Esophagus squamous epithelium (tissue), 5 donors: ENCODE results near the gene TMEM167B. TPM values are rescaled to one million over a fixed set of nuclear protein-coding genes. Genes with fewer than 3 reads are reported as not detected.

ENCODE experiments used
- DNase-seq: peaks from one replicate; lab custom pipeline; 2025; lab: John Stamatoyannopoulos, UW
- H3K27ac ChIP-seq, 4 donors: fragments of 200-600 bp; sonication (generic); one replicate each; pipeline ENCODE4 v1.5.1; 2016 to 2019; ENCODE audit warnings: mild to moderate bottlenecking in 1 of 4
- H3K27me3 ChIP-seq, 4 donors: fragments of 200-600 bp; sonication (generic); 1 replicate in 3 of 4; 2 replicates in 1 of 4; pipeline versions ENCODE4 v1.5.1 to v1.6.0; 2017 to 2021; ENCODE audit warnings: antibody characterized with exemption in 1 of 4
- H3K36me3 ChIP-seq, 3 donors: fragments of 200-600 bp; sonication (generic); one replicate each; pipeline ENCODE4 v1.5.1; 2016 to 2019
- H3K4me1 ChIP-seq, 3 donors: fragments of 200-600 bp; sonication (generic); one replicate each; pipeline ENCODE4 v1.5.1; 2017 to 2019
- H3K4me3 ChIP-seq, 4 donors: fragments of 200-600 bp; sonication (generic); 1 replicate in 3 of 4; 2 replicates in 1 of 4; pipeline ENCODE4 v1.5.1; 2016 to 2019; ENCODE audit warnings: mild to moderate bottlenecking in 2 of 4, moderate library complexity in 1 of 4
- H3K9me3 ChIP-seq, 3 donors: fragments of 200-600 bp; sonication (generic); one replicate each; pipeline ENCODE4 v1.5.1; 2016 to 2019
- POLR2A ChIP-seq, 4 donors: fragments of 450-650 bp; IDR thresholded peaks; one replicate each; pipeline ENCODE4 v1.6.1; 2017; ENCODE audit warnings: antibody characterized with exemption in 4 of 4, mild to moderate bottlenecking in 4 of 4, moderate library complexity in 3 of 4
- WGBS, 2 donors: methylation state at CpG; one replicate each; pipeline ENCODE4 v1.1.5; 2018; 5-methylcytosine and 5-hydroxymethylcytosine counted together
- intact Hi-C: fragments of 100-400 bp; cut with DNase I; formaldehyde crosslinking; loops from one replicate; pipeline ENCODE4 v1.15.0; 2022
- total RNA-seq, 4 donors: library from RNA; depleted of rRNA; stranded (reverse); fragments of >200 nt; gene quantifications; one replicate each; pipeline ENCODE4 v1.1.0, GENCODE V29; 2016
- TF ChIP-seq, protein P1 (sequence below), 6 experiments: fragments of 450-650 bp in 4 of 6; fragments of 200-600 bp in 2 of 6; sonication (generic) in 2 of 6; IDR thresholded peaks; one replicate each; pipeline ENCODE4 v1.5.1; 2016 to 2019; ENCODE audit warnings: antibody characterized with exemption in 6 of 6, mild to moderate bottlenecking in 4 of 6, moderate library complexity in 4 of 6
- donor health status: DM: yes; HTN: yes; CAD: no.

The TMEM167B gene
- total RNA-seq, 4 donors from 2014 or later = 10.8 to 21.4 (median 16.0) TPM

DNA sequence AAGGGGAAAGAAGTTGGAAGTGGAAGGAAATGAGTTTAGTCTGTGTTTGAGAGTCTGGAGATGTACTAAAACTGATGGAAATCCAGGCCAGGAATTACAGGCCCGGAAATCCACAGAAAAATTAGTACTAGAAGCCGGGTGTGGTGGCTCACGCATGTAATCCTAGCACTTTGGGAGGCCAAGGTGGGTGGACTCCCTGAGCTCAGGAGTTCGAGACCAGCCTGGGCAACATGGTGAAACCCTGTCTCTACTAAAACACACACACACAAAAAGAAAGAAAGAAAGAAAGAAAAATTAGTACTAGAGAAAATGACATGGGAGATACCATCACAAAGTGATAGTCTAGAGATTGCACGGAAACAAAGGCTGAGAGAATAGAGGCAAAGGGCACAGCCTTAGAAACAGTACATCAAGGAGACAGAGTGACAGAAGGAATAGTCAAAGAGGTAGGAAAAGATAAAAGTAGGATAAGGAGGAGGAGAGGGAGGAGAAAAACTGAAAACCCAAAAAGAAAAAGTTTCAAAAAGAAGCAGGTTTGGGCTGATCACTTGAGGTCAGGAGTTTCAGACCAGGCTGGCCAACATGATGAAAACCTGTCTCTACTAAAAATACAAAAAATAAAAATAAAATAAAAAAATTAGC lies 10.0 kb upstream of the TMEM167B start:
- TF ChIP-seq POLR2A (IDR thresholded peaks at IDR 0.05) = no peak
- TF ChIP-seq, protein P1, sequence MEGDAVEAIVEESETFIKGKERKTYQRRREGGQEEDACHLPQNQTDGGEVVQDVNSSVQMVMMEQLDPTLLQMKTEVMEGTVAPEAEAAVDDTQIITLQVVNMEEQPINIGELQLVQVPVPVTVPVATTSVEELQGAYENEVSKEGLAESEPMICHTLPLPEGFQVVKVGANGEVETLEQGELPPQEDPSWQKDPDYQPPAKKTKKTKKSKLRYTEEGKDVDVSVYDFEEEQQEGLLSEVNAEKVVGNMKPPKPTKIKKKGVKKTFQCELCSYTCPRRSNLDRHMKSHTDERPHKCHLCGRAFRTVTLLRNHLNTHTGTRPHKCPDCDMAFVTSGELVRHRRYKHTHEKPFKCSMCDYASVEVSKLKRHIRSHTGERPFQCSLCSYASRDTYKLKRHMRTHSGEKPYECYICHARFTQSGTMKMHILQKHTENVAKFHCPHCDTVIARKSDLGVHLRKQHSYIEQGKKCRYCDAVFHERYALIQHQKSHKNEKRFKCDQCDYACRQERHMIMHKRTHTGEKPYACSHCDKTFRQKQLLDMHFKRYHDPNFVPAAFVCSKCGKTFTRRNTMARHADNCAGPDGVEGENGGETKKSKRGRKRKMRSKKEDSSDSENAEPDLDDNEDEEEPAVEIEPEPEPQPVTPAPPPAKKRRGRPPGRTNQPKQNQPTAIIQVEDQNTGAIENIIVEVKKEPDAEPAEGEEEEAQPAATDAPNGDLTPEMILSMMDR (IDR thresholded peaks at IDR 0.05) = no peak
- Histone ChIP-seq H3K9me3 (no peaks in the 10 kb centered on the region), H3K4me3 (no peak overlapping the region), H3K36me3 (no peaks in the 10 kb centered on the region), H3K4me1 (peaks cover 0 to 7% (median 5%) of the 10 kb centered on the region in 3 donors), H3K27ac (peak overlapping the region; percentile 45 to 78 (median 53)), H3K27me3 (no peaks in the 10 kb centered on the region)
- intact Hi-C loops = no loop called here
- DNase-seq = no peak
- 54 to 76% methylated on average over 5 of the region's 5 CpGs for whole genome bisulfite sequencing, 2 donors

DNA sequence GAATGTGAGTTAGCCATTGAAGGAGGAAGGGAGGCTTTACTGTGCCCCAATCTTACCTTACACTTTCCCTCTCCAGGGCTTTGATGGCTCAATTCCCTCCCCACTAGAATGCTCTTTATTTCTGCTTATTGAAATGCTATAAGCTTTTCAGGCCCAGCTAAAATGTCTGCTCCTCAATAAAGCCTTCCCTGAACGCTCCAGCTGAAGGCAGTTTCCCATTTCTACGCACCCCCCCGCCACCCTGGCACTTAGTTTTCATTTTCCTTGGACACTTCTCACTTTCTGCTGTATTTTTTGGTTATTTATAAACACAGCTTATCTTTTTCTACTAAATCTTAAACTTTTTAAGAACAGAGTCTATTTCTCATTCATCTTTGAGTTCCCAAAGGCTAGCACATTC lies 7.1 kb upstream of the TMEM167B start:
- Histone ChIP-seq H3K9me3 (no peaks in the 10 kb centered on the region), H3K27me3 (no peaks in the 10 kb centered on the region), H3K36me3 (no peaks in the 10 kb centered on the region), H3K4me1 (no peaks in the 10 kb centered on the region), H3K27ac (no peak overlapping the region), H3K4me3 (no peak overlapping the region)
- TF ChIP-seq, protein P1 (IDR thresholded peaks at IDR 0.05) = no peak
- TF ChIP-seq POLR2A (IDR thresholded peaks at IDR 0.05) = no peak
- 82 to 89% methylated on average over 3 of the region's 3 CpGs for WGBS, 2 donors
- DNase-seq = no peak
- intact Hi-C loops = no loop called here

DNA sequence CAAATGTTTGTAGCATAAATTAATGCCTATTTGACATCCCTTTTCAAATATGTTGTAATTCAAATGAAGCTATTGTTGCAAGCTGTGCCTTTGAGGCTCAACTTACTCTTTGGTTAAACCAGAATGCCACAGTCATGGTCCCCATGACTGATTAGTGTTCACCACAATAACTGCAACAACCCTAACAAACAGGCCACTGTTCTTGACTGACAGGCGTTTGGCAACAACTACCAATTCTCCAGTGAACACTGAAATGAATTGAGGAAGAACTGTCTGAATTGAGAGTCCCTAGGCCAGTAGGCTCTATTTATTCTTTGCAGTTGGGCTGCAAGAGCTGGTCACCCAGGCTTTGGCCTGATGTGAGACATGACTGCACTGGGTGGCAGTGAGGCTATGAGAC lies 6.6 kb upstream of the TMEM167B start:
- Histone ChIP-seq H3K4me1 (peaks cover 0 to 1% (median 0%) of the 10 kb centered on the region in 3 donors), H3K27ac (no peak overlapping the region), H3K4me3 (no peak overlapping the region), H3K36me3 (no peaks in the 10 kb centered on the region), H3K9me3 (no peaks in the 10 kb centered on the region), H3K27me3 (no peaks in the 10 kb centered on the region)
- DNase-seq = no peak
- intact Hi-C loops = no loop called here
- TF ChIP-seq, protein P1 (IDR thresholded peaks at IDR 0.05) = no peak
- TF ChIP-seq POLR2A (IDR thresholded peaks at IDR 0.05) = no peak
- WGBS, 2 donors = 64 to 70% methylated on average over 1 of the region's 1 CpG

DNA sequence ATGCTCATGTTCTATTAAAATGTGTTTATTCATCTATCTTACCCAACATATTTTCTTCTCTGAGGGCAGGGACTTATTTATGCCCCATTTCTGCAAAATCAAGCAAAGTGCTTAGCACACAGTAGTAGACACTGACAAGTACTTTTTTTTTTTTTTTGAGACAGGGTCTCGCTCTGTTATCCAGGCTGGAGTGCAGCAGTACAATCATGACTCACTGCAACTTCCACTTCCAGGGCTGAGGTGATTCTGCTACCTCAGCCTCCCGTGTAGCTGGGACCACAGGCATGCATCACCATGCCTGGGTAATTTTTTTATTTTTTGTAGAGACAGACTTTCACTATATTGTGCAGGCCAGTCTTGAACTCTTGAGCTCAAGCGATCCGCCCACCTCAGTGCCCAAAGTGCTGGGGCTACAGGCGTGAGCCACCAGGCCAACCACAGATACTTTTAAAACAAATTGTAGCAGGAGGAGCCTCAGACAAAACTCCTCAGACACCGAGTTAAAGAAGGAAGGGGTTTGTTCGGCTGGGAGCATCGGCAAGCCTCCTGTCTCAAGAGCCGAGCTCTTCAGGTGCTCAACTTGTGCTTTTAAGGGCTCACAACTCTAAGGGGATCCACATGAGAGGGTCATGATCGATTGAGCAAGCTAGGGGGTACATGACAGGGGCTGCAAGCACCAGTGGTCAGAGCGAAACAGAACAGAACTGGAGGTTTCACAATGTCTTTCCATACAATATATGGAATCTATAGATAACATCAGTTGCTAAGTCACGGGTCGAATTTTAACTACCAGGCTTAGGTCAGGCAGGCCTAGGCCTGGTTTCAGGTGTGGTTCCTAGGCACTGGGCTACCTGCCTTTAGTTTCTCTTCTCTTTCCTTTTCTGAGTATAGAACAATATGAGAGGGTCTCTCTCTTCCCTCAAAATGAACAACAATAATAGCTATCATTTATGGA lies 5.7 kb upstream of the TMEM167B start:
- no peaks in the 10 kb centered on the region for H3K9me3 ChIP-seq
- no peak overlapping the region for H3K4me3 ChIP-seq
- no peaks in the 10 kb centered on the region for H3K27me3 ChIP-seq
- no peak for TF ChIP-seq POLR2A (IDR thresholded peaks at IDR 0.05)
- TF ChIP-seq, protein P1 (IDR thresholded peaks at IDR 0.05) = no peak
- WGBS, 2 donors = 77% methylated on average over 11 to 12 of the region's 13 CpGs
- peaks cover under 1 to 10% (median 3%) of the 10 kb centered on the region in 3 donors for H3K4me1 ChIP-seq
- DNase-seq = no peak
- no peak overlapping the region for H3K27ac ChIP-seq
- no peaks in the 10 kb centered on the region for H3K36me3 ChIP-seq
- intact Hi-C loops = no loop called here
